Muscle of leg (tissue), 11 donors: Measurements from ENCODE around the gene METTL13. TPM values are rescaled to one million over a fixed set of nuclear protein-coding genes. Genes with fewer than 3 reads are reported as not detected.

Source experiments
- DNase-seq: peaks from one replicate; pipeline ENCODE4 v3.0.0; 2013
- H3K27ac ChIP-seq: one replicate; pipeline ENCODE4 v1.5.1; 2013; ENCODE audit warnings: mild to moderate bottlenecking, low read length, control low read depth
- H3K27me3 ChIP-seq: one replicate; pipeline ENCODE4 v1.6.1; 2013; ENCODE audit warnings: low read length; ENCODE audit not compliant: control insufficient read depth, insufficient read depth
- H3K36me3 ChIP-seq: one replicate; pipeline ENCODE4 v1.6.1; 2013; ENCODE audit warnings: low read length; ENCODE audit not compliant: control insufficient read depth, insufficient read depth
- H3K4me1 ChIP-seq: one replicate; pipeline ENCODE4 v1.6.1; 2013; ENCODE audit warnings: low read length; ENCODE audit not compliant: control insufficient read depth, insufficient read depth
- H3K4me3 ChIP-seq: one replicate; pipeline ENCODE4 v1.5.1; 2013; ENCODE audit warnings: low read length, control low read depth
- H3K9me3 ChIP-seq: replicated peaks from 2 replicates; pipeline ENCODE4 v1.6.1; 2013; ENCODE audit warnings: low read depth, low read length; ENCODE audit not compliant: control insufficient read depth
- WGBS: methylation state at CpG from one replicate; pipeline ENCODE4 v1.1.5; 2013; ENCODE audit warnings: missing lambda C conversion rate; ENCODE audit not compliant: insufficient coverage; 5-methylcytosine and 5-hydroxymethylcytosine counted together
- polyA plus RNA-seq, 8 donors: library from polyadenylated mRNA; unstranded; fragments of 120-200 nt; gene quantifications; one replicate each; pipeline versions ENCODE4 v1.2.1 to v1.2.3, GENCODE V29; 2013; ENCODE audit warnings: inconsistent platforms in 1 of 8, low replicate concordance in 1 of 8; ENCODE audit not compliant: insufficient read length in 8 of 8, insufficient read depth in 1 of 8
- total RNA-seq: library from RNA; stranded (reverse); fragments of 120-200 nt; gene quantifications from one replicate; pipeline ENCODE4 v1.2.4, GENCODE V29; 2013

METTL13 gene
- total and polyA plus RNA-seq, 9 donors: 16.3 to 27.9 (median 23.1) TPM

DNA sequence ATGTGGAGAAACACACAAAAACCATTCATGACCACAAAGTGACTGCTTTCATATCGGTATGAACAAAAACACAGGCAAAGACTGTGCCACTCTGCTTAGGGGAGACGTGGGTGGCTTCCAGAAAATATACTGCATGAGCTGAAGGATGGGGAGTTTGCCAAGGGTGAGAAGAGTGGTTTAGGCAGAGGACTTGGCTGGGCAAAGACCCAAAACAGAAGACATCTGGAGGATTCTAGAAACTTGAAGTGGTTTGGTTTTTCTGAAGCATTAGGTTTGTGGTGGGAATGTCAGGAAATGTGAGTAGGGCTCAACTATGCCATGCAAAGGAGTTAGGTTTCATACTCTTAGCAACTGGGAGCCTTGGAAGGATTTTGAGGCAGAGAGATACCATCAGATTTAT is 33.2 kb downstream of the METTL13 start:
- Histone ChIP-seq H3K4me1 (no peaks in the 10 kb centered on the region), H3K9me3 (no peaks in the 10 kb centered on the region), H3K27ac (no peak overlapping the region), H3K27me3 (no peaks in the 10 kb centered on the region), H3K36me3 (no peaks in the 10 kb centered on the region), H3K4me3 (no peak overlapping the region)
- no CpG with 5 or more reads among the region's 2 CpGs for WGBS
- DNase-seq: no peak

DNA sequence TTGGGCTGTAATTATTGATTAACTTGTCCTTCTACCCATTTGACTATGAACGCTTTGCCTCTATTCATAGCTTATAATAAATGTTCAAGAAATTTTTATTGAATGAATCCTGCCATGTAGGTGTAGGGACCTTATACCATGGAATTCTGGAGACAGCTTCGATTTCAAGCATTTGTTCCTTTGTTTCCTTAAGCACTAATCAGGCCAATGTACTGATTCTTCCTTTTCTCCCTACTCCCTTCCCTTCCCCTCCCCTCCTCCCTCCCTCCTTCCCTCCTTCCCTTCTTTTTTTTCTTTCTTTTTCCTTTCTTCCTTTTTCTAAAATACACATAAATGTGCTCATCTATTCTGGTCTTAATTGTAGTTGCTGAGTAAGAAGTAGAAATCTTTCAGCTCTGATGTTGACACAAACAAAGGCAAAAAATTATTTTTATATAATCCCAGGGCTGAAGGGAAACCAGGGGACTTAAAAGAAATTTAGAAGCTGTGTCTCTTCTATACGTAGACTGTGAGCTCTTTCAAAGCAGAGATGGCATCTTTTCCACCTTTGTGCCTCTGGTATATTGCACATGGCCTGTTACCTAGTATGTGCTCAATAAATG is 34.9 kb downstream of the METTL13 start:
- H3K4me1 ChIP-seq: no peaks in the 10 kb centered on the region
- DNase-seq: no peak
- H3K36me3 ChIP-seq: no peaks in the 10 kb centered on the region
- no peak overlapping the region for H3K4me3 ChIP-seq
- no CpG with 5 or more reads among the region's 3 CpGs for WGBS
- no peaks in the 10 kb centered on the region for H3K9me3 ChIP-seq
- no peak overlapping the region for H3K27ac ChIP-seq
- H3K27me3 ChIP-seq: no peaks in the 10 kb centered on the region

DNA sequence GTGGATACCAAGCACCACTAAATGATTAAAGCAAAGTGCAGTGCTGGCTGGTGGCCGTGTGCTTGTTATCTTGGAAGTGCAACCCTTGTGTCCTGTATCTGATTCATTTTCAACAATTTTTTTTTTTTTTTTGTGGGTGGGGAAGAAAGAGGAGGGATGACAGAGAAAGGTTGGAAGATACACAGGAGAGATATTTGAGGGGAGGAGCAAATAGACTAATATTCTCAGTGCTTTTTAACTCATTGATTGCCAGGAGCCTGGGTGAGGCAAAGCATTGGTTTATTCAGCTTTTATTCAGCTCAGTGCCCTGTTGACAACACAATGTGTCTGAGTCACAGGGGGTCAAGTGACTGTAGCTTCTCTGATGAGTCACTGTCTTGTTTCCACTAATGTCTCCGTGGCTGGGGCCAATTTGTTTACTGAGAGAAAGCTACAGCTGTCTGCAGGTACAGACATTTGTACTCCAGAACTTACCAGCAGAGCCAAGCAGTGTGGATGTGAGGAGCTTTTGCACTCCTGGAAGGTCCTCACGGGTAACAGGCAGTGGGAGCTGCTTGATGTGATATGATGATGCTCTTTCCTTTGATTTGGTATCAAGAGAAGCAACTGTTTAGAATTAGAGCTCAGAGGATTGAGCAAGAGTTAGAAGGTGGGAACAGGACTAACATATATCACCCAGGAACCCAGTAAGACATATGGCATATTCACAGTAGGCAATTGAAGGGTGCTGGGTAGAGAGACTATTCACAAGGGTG is 36.2 kb downstream of the METTL13 start:
- Histone ChIP-seq H3K27me3 (no peaks in the 10 kb centered on the region), H3K4me3 (no peak overlapping the region), H3K9me3 (no peaks in the 10 kb centered on the region), H3K36me3 (no peaks in the 10 kb centered on the region), H3K27ac (no peak overlapping the region), H3K4me1 (no peaks in the 10 kb centered on the region)
- no peak for DNase-seq
- 67% methylated on average over 1 of the region's 3 CpGs for WGBS

DNA sequence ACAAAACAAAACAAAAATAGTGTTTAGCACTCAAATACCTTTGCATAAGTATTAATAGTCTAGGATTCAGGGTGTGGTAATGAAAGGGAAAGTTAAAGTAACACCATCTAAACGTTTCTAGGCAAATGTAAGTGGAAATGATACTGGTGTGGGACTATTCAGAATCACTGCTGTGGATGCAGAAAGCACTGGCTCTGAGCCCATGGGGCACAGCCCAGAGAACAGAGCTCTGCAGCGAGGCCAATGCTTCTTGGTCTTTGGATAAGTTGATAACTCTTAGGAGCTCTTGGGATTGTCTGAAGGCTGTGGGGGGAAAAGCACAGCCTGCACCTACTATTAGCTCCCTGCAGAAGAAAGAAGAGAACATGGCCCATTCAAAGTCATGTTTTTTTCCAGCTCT is 38.5 kb downstream of the METTL13 start:
- Histone ChIP-seq H3K9me3 (no peaks in the 10 kb centered on the region), H3K4me3 (no peak overlapping the region), H3K27me3 (no peaks in the 10 kb centered on the region), H3K27ac (no peak overlapping the region), H3K36me3 (no peaks in the 10 kb centered on the region), H3K4me1 (no peaks in the 10 kb centered on the region)
- no CpG with 5 or more reads among the region's 2 CpGs for WGBS
- no peak for DNase-seq

DNA sequence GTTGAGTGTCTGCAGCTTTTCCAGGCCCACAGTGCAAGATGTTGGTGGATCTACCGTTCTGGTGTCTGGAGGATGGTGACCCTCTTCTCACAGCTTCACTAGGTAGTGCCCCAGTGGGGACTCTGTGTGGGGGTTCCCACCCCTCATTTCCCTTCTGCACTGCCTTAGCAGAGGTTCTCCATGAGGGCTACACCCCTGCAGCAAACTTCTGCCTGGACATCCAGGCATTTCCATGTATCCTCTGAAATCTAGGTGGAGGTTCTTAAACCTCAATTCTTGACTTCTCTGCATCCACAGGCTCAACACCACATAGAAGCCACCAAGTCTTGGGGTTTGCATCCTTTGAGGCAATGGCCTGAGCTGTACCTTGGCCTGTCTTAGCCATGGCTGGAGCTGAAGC is 45.5 kb downstream of the METTL13 start:
- no peaks in the 10 kb centered on the region for H3K27me3 ChIP-seq
- no peaks in the 10 kb centered on the region for H3K4me1 ChIP-seq
- H3K36me3 ChIP-seq: no peaks in the 10 kb centered on the region
- H3K27ac ChIP-seq: no peak overlapping the region
- no peak for DNase-seq
- WGBS: no CpG with 5 or more reads among the region's 1 CpG
- H3K4me3 ChIP-seq: no peak overlapping the region
- H3K9me3 ChIP-seq: peaks cover 6% of the 10 kb centered on the region

DNA sequence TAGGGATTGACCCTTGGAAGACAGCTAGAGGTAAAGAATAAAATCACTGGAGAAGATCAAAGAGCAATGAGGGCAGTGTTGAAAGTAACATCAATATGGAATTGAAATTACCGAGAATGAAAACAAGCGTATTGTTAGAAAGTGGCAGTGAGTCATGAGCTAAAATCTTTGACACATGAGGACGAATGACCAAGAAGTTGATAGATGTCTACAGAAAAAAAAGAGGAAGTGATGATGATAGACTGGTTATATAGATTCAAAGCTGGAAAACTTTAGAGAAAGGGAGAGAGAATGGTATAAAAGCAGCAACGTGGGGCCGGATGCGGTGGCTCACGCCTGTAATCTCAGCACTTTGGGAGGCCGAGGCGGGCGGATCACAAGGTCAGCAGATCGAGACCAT is 47.3 kb downstream of the METTL13 start:
- no peaks in the 10 kb centered on the region for H3K36me3 ChIP-seq
- no peak for DNase-seq
- 93% methylated on average over 3 of the region's 11 CpGs for WGBS
- H3K27me3 ChIP-seq: no peaks in the 10 kb centered on the region
- peaks cover 3% of the 10 kb centered on the region for H3K4me1 ChIP-seq
- H3K27ac ChIP-seq: no peak overlapping the region
- peaks cover 6% of the 10 kb centered on the region for H3K9me3 ChIP-seq
- no peak overlapping the region for H3K4me3 ChIP-seq

DNA sequence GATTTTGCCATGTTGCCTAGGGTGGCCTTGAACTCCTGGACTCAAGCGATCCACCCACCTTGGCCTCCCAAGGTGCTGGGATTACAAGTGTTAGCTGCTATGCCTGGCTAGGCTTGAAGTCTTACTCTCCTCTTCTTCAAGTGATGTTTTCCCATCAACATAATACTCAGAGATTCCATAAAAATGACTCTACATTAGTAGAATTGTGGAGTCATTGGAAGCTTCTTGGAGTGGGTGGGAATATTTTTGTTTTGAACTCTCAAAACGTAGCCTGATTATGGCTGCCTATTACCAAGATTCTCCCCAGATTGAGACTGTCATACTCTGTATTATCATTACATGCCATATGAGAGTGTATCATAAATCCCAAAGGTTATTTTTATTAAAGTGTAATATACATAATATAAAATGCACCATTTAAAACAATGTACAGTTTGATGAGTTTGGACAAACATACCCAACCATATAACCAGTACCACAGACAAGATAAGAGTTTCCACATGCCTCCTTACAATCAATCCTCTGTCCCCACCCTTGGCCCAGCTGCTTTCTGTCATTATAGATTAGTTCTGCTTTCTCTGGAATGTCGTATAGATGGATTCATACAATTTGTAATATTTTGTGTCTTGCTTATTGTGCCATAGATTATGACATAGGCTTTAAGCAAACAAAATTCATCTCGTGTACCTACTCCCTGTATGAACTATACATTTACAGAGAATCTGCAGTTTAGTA is 51.8 kb downstream of the METTL13 start:
- H3K9me3 ChIP-seq: no peaks in the 10 kb centered on the region
- peaks cover 3% of the 10 kb centered on the region for H3K4me1 ChIP-seq
- no peak overlapping the region for H3K27ac ChIP-seq
- WGBS: no CpG with 5 or more reads among the region's 4 CpGs
- DNase-seq: peak; percentile 18
- no peaks in the 10 kb centered on the region for H3K36me3 ChIP-seq
- no peak overlapping the region for H3K4me3 ChIP-seq
- no peaks in the 10 kb centered on the region for H3K27me3 ChIP-seq

DNA sequence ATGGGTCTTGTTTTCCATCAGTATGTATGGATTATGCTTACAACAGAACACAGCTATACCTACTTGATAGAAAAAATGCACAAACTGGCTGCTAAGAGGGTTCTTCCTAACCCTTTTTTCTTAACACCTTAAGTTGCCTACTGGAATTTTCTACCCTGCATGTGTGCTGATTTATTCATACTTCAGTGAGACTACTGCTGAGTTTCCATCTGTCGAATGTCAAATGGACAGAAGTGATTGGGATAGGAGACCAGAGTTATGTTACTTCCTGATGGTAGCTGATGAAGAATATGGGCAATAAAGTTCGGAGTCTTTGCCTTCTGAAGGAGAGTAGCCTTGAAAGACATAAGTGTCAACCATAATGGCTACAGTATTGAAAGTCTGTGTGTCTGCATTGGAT is 53.4 kb downstream of the METTL13 start:
- no peaks in the 10 kb centered on the region for H3K27me3 ChIP-seq
- no peaks in the 10 kb centered on the region for H3K9me3 ChIP-seq
- no peak for DNase-seq
- no peak overlapping the region for H3K27ac ChIP-seq
- peaks cover 3% of the 10 kb centered on the region for H3K4me1 ChIP-seq
- no peaks in the 10 kb centered on the region for H3K36me3 ChIP-seq
- no peak overlapping the region for H3K4me3 ChIP-seq
- WGBS: 85% methylated on average over 2 of the region's 2 CpGs

DNA sequence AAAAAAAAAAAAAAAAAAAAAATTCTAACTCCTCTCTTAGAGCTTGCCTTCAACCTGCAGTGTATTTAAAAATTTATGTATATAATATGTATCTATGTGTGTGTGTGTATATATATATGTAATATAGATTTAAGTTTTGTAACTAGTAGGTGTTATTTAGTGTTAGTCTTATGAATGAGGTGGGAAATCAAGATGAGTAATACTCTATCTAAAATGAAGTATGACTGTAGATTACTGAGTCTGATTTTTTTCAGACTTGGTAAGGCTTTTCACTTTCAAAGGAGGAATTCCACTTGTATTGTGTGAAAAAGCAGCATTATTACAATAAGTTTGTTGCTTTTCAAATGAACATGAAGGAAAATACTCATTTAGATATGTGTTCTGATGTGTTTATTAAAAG is 54.4 kb downstream of the METTL13 start:
- Histone ChIP-seq H3K4me3 (no peak overlapping the region), H3K36me3 (no peaks in the 10 kb centered on the region), H3K27ac (no peak overlapping the region), H3K9me3 (no peaks in the 10 kb centered on the region), H3K4me1 (peaks cover 6% of the 10 kb centered on the region), H3K27me3 (peaks cover 2% of the 10 kb centered on the region)
- no peak for DNase-seq

DNA sequence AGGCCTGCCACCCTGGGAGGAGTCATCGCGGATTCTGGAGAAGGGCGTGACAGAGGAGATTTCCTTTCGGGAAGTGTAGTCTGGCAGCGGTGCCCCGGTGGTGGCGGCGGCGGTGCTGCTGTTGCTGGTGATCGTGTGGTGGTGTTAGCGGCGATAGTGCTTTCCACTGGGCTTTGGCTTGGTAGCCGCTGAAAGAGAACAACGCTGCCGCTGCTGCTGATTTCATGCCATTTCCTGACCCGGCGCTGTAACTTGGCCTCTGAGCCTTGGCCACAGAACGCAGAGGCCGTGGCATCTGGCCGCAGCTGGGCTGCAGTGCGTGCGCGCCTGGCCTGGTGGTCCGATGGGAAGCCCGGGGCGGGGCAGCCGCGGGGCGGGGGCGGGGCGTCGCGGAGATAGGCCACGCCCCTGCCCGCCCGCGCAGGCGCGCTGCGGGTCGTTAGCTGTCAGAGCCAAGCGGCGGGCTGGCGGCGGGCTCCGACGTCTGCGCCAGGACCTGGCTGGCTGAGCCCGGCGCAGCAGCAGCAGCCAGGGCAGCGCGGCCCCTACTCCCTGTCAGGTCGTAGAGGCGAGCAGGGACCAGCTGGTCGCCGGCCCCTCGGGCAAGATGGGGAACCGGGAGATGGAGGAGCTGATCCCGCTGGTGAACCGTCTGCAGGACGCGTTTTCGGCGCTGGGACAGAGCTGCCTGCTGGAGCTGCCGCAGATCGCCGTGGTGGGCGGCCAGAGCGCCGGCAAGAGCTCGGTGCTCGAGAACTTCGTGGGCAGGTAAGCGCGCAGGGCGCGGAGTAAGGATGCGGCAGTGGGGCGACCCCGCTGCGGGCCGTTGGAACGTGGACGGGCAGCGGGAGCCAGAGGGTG is 59.8 kb downstream of the METTL13 start, which contains the start of gene DNM3:
TSS of gene DNM3 (plus strand) at position 449 of the 861 bp plus-strand sequence. CDS start at position 608, 159 bp downstream.
- WGBS: under 1% methylated on average over 83 of the region's 85 CpGs

More for the DNA sequence above, 59.8 kb downstream of the METTL13 start, which contains the start of gene DNM3:
- H3K27ac ChIP-seq: peak within 1 kb of the TSS; percentile 72
- peaks cover 16% of the 10 kb centered on the region for H3K27me3 ChIP-seq
- peaks cover 13% of the 10 kb centered on the region for H3K4me1 ChIP-seq
- no peaks in the 10 kb centered on the region for H3K9me3 ChIP-seq
- no peaks in the 10 kb centered on the region for H3K36me3 ChIP-seq
- H3K4me3 ChIP-seq: peak within 1 kb of the TSS; percentile 71
- DNase-seq: peak; percentile 84
